ENCODE data around the gene RILPL1.
A peak's percentile ranks its signal among the peaks of the same experiment; 100 is the strongest.
"Not testable (repeated sequence)": the region's sequence is repeated elsewhere in the genome, so short reads cannot be mapped to it uniquely, and the experiment has no call there.

Gene RILPL1, protein sequence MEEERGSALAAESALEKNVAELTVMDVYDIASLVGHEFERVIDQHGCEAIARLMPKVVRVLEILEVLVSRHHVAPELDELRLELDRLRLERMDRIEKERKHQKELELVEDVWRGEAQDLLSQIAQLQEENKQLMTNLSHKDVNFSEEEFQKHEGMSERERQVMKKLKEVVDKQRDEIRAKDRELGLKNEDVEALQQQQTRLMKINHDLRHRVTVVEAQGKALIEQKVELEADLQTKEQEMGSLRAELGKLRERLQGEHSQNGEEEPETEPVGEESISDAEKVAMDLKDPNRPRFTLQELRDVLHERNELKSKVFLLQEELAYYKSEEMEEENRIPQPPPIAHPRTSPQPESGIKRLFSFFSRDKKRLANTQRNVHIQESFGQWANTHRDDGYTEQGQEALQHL

GRCh38 chr12:123533672-123534643, at the start of gene RILPL1:
Gene RILPL1 (minus strand): TSS chr12:123533719. CDS start chr12:123533482, 237 bp downstream.
- DNase-seq (ENCODE audit: low spot score) = peak; percentile 82

GRCh38 chr12:123580772-123581171, 47.3 kb upstream of the RILPL1 start:
- DNase-seq (ENCODE audit: low spot score) = no peak

GRCh38 chr12:123578829-123579228, 45.3 kb upstream of the RILPL1 start:
- DNase-seq (ENCODE audit: low spot score) = not testable (repeated sequence)

DNA sequence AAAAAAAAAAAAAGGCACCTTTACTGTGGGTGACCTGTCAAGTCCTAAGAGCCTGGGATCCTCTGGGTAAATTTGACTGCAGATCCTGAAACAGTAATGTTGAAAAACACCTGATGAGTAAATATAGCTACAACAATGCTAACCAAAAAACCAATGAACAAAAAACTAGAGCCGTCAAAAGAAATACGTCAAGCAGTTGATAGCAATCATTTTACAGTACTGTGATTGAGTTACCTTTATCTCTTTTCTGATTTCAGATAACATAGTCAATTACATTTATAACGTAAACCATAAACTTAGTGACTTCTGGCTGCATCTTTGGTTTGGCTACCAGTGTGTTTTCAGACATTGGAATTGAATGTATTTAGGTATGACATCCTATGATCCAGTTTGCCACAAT, 44.7 kb upstream of the RILPL1 start:
- DNase-seq (ENCODE audit: low spot score) = no peak

DNA sequence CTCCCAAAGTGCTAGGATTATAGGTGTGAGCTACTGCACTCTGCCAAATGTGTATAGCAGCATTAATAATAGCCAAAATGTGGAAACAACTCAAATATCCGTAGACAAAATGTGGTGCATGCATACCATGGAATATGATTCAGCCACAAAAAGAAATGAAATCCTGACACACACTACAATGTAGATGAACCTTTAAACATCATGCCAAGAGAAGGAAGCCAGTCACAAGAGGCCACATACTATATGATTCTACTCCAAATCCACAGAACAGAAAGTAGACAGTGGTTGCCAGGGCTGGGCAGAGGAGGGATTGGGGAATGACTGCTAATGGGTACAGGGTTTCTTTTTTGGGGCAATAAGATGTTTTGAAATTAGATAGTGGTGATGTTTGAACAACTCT, 43.1 kb upstream of the RILPL1 start:
- DNase-seq (ENCODE audit: low spot score) = no peak

GRCh38 chr12:123573870-123574269, 40.4 kb upstream of the RILPL1 start:
- no peak for DNase-seq (ENCODE audit: low spot score)

DNA sequence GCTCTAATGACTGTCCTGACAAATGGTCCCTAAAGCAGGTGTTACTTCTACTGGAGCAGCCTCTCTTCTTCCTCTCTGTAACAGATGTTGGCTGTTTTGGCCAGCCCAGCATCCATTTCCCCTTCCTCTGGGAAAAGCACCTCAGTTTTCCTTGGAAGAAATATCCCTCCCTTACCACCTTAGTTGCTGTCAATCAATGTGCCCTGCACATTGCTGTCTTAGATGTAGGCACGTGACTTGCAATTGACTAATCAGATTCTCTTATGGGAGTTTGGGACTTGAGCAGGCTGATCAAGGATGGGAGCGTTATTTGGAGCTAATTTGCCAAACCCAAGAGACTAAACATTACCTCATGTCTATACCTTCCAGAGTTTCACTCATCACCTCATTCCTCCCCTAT, 38.9 kb upstream of the RILPL1 start:
- no peak for DNase-seq (ENCODE audit: low spot score)

- no peak for DNase-seq (ENCODE audit: low spot score)
Measured at GRCh38 chr12:123571343-123571813, 37.9 kb upstream of the RILPL1 start.

GRCh38 chr12:123559468-123559867, 25.9 kb upstream of the RILPL1 start:
- no peak for DNase-seq (ENCODE audit: low spot score)

DNA sequence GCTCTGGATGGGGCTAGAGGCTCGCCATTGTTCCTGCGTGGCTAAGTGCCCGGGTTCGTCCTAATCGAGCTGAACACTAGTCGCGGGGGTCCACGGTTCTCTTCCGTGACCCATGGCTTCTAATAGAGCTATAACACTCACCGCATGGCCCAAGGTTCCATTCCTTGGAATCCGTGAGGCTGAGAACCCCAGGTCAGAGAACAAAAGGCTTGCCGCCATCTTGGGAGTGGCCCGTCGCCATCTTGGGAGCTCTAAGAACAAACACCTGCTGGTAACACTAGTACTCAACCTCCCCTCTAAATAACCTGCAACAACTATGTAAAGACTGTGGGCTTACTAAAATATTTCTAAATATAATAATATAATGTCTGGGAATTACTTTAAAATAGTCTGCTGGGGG, 25.0 kb upstream of the RILPL1 start:
- DNase-seq (ENCODE audit: low spot score) = not testable (repeated sequence)

GRCh38 chr12:123554843-123555242, 21.3 kb upstream of the RILPL1 start:
- DNase-seq (ENCODE audit: low spot score) = not testable (repeated sequence)

- DNase-seq (ENCODE audit: low spot score) = not testable (repeated sequence)
Measured at GRCh38 chr12:123554136-123554535, 20.6 kb upstream of the RILPL1 start.

DNA sequence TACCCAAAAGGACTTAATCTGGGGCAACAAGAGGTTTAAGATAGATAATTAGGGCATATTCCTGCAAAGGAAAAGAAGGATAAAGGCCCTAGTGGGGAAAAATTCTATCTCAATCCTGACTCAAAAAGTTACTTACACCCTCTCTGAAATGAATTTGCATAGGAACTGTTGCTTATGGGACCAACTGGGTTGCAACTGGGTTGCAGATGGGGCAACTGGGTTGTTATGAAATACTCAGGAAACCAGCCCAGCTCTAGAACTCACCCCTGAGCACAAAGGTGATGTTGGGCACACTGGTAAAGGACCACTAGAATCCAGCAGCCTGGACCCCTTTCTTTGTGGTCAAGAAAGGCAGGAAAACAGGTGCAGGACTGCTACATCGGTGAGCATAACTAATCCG, 17.2 kb upstream of the RILPL1 start:
- no peak for DNase-seq (ENCODE audit: low spot score)

DNA sequence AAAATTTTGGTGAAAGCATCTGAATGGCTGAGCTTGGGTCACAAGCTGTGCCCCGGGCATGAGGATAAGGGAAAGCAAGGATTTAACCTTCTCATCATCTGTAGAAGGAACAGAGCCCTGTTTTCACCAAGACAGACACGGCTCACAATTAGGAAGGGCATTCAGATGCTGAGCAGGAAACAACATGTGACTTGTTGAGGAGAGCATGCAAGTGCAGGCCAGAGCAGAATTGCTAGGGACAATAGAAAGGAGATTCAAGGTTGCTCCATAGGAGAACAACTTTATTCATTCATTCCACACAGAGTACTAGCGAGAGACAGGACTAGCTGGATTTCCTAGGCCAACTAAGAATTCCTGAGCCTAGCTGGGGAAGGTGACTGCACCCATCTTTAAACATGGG, 14.6 kb upstream of the RILPL1 start:
- no peak for DNase-seq (ENCODE audit: low spot score)

DNA sequence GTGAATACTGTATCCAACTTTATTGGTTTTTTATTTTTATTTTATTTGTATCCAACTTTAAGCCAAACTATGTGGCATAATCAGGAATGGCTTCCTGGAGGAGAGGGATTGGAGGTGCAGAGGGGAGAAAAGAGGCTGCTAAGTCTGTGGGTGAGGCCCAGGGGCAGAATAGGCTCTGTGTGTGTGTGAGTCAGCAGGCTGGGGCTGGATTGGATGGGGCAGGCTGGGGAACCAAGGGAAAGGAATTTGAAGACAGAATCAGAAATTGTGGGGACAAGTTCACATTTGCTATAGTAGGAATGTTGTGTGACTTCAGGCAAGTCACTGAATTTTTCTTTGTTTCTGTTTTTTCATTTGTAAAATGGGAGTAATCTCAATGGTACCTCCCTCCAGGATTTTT, 12.8 kb upstream of the RILPL1 start:
- no peak for DNase-seq (ENCODE audit: low spot score)

- DNase-seq (ENCODE audit: low spot score) = no peak
Measured at GRCh38 chr12:123543541-123543940, 10.0 kb upstream of the RILPL1 start.

DNA sequence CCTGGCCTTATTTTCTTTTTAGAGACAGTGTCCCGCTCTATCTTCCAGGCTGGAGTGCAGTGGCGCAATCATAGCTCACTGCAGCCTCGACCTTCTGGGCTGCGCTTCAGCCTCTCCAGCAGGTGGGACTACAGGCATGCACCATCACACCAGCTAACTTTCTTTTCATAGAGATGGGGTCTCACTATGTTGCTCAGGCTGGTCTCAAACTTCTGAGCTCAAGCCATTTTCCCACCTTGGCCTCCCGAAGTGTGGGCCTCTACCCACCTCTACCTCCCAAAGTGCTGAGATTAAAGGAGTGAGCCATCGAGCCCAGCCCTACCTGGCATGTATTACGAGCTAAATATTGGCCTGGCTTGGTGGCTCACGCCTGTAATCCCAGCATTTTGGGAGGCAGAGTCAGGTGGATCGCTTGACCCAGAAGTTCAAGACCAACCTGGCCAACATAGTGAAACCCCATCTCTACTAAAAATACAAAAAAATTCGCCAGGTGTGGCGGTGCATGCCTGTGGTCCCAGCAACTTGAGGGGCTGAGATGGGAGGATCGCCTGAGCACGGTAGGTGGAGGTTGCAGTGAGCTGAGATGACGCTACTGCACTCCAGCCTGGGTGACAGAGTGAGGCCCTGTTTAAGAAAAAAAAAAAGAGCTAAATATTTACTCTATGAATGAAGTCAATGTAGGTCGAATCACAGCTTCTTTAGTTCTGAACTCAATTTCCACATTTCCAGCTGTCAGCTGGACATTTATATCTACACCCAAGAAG, 7.6 kb upstream of the RILPL1 start:
- DNase-seq (ENCODE audit: low spot score) = no peak

DNA sequence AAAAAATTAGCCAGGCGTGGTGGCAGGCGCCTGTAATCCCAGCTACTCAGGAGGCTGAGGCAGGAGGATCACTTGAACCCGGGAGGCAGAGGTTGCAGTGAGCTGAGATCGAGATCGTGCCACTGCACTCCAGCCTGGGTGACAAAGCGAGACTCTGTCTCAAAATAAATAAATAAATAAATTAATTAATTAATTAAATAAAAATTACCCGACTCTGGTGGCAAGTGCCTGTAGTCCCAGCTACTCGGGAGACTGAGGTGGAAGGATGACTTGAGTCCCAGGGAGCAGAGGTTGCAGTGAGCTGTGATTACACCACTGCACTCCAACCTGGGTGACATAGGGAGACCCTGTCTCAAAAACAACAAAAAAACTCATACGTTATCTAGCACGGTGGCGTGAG, 2.4 kb upstream of the RILPL1 start:
- not testable (repeated sequence) for DNase-seq (ENCODE audit: low spot score)

DNA sequence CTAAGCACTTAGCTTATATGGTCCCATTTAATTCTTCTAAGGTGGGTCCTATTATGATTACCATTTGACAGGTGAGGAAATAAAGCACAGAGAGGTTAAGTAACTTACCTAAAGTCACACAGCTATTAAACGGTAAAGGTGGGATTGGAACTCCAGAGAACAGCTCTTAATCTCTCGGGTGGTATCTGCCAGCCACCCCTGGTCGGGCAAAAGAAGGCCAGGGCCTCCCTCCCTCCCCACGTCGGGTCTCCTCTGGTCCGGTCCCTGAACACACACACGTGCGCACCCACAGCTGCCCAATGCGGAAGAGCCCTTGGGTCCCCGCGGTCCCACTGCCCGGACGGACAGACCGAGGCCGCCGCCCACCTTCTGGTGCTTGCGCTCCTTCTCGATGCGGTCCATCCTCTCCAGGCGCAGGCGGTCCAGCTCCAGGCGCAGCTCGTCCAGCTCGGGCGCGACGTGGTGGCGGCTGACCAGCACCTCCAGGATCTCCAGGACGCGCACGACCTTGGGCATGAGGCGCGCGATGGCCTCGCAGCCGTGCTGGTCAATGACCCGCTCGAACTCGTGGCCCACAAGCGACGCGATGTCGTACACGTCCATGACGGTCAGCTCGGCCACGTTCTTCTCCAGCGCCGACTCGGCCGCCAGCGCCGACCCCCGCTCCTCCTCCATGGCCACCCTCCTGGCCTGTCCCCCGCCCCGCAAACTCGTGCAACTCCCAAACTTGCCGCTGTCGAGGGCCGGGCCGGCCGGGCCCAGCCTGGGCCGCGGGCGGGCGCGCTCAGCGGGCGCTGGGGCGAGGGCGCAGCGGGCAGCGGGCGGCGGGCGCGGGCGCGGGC, 490 bp downstream of the RILPL1 start:
- peak; percentile 75 for DNase-seq (ENCODE audit: low spot score)

- DNase-seq (ENCODE audit: low spot score) = no peak
Measured at GRCh38 chr12:123532019-123532418, 1.5 kb downstream of the RILPL1 start.

GRCh38 chr12:123531091-123531490, 2.4 kb downstream of the RILPL1 start:
- DNase-seq (ENCODE audit: low spot score) = no peak

Measured in left forelimb (tissue), 1 donor.